Transverse colon (tissue), 3 donors: ENCODE results near the gene PLEKHG4B.

Experiments used
- EP300 ChIP-seq: sonication (generic); formaldehyde crosslinking; IDR thresholded peaks from one replicate; pipeline ENCODE4 v1.6.1; 2017; ENCODE audit warnings: antibody characterized with exemption, low read depth
- POLR2A ChIP-seq: fragments of 450-650 bp; IDR thresholded peaks from one replicate; pipeline ENCODE4 v1.6.1; 2016; ENCODE audit warnings: antibody characterized with exemption, mild to moderate bottlenecking, moderate library complexity
- TF ChIP-seq, protein P1 (sequence below), 5 experiments: fragments of 200-600 bp in 3 of 5; fragments of 450-650 bp in 2 of 5; sonication (generic) in 3 of 5; IDR thresholded peaks; 1 replicate in 2 of 5; 2 replicates in 3 of 5; pipeline ENCODE4 v1.5.1; 2016 to 2017; ENCODE audit warnings: antibody characterized with exemption in 5 of 5, inconsistent platforms in 3 of 5, mild to moderate bottlenecking in 2 of 5, moderate library complexity in 1 of 5

DNA sequence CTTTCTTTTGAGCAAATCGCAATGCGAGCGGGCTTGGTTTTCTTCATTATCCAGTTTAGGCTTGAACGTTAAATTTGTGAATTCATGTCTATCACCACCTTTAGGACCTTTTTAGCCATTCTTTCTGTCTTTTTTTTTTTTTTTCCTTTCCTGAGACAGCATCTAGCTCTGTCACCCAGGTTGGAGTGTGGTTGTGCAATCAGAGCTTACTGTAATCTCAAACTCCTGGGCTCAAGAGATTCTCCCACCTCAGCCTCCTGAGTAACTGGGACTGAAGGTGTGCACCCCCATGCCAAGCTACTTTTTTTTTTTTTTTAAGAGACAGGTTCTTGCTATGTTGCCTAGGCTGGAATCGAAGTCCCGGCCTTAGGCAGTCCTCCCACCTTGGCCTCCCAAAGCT lies 60.1 kb downstream of the PLEKHG4B start:
- TF ChIP-seq, protein P1, sequence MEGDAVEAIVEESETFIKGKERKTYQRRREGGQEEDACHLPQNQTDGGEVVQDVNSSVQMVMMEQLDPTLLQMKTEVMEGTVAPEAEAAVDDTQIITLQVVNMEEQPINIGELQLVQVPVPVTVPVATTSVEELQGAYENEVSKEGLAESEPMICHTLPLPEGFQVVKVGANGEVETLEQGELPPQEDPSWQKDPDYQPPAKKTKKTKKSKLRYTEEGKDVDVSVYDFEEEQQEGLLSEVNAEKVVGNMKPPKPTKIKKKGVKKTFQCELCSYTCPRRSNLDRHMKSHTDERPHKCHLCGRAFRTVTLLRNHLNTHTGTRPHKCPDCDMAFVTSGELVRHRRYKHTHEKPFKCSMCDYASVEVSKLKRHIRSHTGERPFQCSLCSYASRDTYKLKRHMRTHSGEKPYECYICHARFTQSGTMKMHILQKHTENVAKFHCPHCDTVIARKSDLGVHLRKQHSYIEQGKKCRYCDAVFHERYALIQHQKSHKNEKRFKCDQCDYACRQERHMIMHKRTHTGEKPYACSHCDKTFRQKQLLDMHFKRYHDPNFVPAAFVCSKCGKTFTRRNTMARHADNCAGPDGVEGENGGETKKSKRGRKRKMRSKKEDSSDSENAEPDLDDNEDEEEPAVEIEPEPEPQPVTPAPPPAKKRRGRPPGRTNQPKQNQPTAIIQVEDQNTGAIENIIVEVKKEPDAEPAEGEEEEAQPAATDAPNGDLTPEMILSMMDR (IDR thresholded peaks at IDR 0.05) = no peak
- TF ChIP-seq EP300 (no peak), POLR2A (no peak)
